WTC11 (cell line): ENCODE measurements around the gene LRMDA.

Experiments used
- CTCF ChIP-seq: fragments of 200-600 bp; IDR thresholded peaks from 2 replicates; pipeline ENCODE4 v1.8.0; 2022; ENCODE audit warnings: antibody characterized with exemption
- KAT7 ChIP-seq: sonication (generic); formaldehyde crosslinking; IDR thresholded peaks from 2 replicates; pipeline ENCODE4 v1.8.1; 2023; ENCODE audit warnings: missing genetic modification reagents, mild to moderate bottlenecking, borderline replicate concordance
- MLX ChIP-seq: sonication (generic); formaldehyde crosslinking; IDR thresholded peaks from 2 replicates; pipeline ENCODE4 v1.8.1; 2023; ENCODE audit warnings: mild to moderate bottlenecking, missing genetic modification reagents, moderate library complexity
- PREB ChIP-seq: sonication (generic); formaldehyde crosslinking; IDR thresholded peaks from 2 replicates; pipeline ENCODE4 v1.8.1; 2022; ENCODE audit warnings: mild to moderate bottlenecking, missing genetic modification reagents, moderate library complexity, borderline replicate concordance
- RELA ChIP-seq: sonication (generic); formaldehyde crosslinking; IDR thresholded peaks from 2 replicates; pipeline ENCODE4 v1.8.1; 2022; ENCODE audit warnings: missing genetic modification reagents, mild to moderate bottlenecking, borderline replicate concordance
- USF1 ChIP-seq: sonication (generic); formaldehyde crosslinking; IDR thresholded peaks from 2 replicates; pipeline ENCODE4 v1.8.0; 2022; ENCODE audit warnings: mild to moderate bottlenecking, missing genetic modification reagents
- ZBTB21 ChIP-seq: sonication (generic); formaldehyde crosslinking; IDR thresholded peaks from 2 replicates; pipeline ENCODE4 v1.8.1; 2023; ENCODE audit warnings: mild to moderate bottlenecking, missing genetic modification reagents, borderline replicate concordance
- ZNF232 ChIP-seq: sonication (generic); formaldehyde crosslinking; IDR thresholded peaks from 2 replicates; pipeline ENCODE4 v1.8.0; 2022; ENCODE audit warnings: mild to moderate bottlenecking, missing genetic modification reagents

- TF ChIP-seq PREB (no peak), CTCF (no peak), MLX (CRISPR knock-in tag) (no peak), USF1 (CRISPR knock-in tag) (no peak), KAT7 (CRISPR knock-in tag) (no peak), RELA (CRISPR knock-in tag) (no peak), ZNF232 (CRISPR knock-in tag) (no peak), ZBTB21 (no peak)
Measured at GRCh38 chr10:75880031-75880775, 448.8 kb downstream of the LRMDA start.
